HG03354 (cell line): ENCODE data around the gene TBKBP1.

Experiments
- ATAC-seq: cut with Tn5 transposase; IDR thresholded peaks from one replicate; pipeline ENCODE4 v1.9.1; 2021; ENCODE audit warnings: mild to moderate bottlenecking; ENCODE audit not compliant: unreplicated experiment, poor library complexity, severe bottlenecking

TBKBP1 gene, protein sequence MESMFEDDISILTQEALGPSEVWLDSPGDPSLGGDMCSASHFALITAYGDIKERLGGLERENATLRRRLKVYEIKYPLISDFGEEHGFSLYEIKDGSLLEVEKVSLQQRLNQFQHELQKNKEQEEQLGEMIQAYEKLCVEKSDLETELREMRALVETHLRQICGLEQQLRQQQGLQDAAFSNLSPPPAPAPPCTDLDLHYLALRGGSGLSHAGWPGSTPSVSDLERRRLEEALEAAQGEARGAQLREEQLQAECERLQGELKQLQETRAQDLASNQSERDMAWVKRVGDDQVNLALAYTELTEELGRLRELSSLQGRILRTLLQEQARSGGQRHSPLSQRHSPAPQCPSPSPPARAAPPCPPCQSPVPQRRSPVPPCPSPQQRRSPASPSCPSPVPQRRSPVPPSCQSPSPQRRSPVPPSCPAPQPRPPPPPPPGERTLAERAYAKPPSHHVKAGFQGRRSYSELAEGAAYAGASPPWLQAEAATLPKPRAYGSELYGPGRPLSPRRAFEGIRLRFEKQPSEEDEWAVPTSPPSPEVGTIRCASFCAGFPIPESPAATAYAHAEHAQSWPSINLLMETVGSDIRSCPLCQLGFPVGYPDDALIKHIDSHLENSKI

DNA sequence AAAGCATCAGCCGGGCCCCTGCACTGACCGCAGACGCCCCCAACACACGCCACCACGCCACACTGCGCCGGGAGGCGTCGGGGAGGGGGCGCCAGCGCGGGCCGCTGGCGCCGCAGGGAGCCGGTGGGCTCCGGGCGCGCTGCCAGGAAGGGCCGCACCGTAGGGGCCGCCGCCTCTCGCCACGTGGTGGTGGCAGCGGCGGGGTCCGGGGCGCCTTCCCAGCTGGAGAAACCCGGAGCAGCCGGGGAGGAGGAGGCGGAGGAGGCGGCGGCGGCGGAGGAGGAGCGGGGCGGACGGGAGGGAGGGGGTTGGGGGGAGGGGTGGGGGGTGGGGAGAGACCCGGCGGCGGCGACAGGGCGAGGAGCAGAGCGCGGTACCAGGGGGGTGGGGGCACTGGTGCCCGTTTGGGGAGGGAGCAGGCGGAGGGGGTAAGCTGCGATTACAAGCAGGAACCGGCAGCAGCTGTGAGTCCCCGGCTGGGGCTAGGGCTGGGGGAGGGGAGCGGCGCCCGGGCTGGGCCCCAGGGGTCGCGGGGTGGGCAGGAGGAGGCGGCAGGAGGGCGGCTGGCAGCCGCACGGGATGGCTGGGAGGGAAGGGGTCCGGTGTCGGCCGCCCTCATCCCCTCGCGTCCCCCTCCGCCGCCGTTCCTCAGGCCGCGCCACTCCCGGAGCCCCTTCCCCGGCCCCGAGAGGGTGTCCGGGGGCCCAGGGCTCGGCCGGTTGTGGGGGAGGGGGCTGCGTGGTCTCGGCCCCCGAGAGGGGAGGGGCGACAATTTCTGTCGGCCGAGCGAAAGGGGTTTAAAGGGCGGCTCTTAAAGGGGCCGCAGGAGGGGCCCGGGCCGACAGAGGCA is at the start of gene TBKBP1:
TSS of gene TBKBP1 (plus strand) at position 431 of the 850 bp plus-strand sequence. CDS start 1,952 bp downstream, outside the sequence.
- ATAC-seq: no peak

DNA sequence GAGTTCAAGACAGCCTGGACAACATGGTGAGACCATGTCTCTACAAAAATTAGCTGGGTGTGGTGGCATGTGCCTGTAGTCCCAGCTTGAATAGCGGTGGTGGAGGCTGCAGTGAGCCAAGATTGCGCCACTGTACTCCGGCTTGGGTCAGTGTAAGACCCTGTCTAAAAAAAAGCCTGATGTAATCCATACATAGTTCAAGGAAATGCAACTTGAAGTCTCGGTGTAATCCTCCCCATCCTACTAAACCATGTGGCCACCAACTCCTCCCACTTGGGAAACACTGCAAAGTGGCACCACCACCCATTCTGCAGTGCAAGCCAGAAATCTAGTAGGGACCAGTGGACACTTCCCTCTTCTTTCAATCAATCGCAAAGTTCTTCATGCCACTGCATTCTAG is 49.6 kb upstream of the TBKBP1 start:
- ATAC-seq: no peak

DNA sequence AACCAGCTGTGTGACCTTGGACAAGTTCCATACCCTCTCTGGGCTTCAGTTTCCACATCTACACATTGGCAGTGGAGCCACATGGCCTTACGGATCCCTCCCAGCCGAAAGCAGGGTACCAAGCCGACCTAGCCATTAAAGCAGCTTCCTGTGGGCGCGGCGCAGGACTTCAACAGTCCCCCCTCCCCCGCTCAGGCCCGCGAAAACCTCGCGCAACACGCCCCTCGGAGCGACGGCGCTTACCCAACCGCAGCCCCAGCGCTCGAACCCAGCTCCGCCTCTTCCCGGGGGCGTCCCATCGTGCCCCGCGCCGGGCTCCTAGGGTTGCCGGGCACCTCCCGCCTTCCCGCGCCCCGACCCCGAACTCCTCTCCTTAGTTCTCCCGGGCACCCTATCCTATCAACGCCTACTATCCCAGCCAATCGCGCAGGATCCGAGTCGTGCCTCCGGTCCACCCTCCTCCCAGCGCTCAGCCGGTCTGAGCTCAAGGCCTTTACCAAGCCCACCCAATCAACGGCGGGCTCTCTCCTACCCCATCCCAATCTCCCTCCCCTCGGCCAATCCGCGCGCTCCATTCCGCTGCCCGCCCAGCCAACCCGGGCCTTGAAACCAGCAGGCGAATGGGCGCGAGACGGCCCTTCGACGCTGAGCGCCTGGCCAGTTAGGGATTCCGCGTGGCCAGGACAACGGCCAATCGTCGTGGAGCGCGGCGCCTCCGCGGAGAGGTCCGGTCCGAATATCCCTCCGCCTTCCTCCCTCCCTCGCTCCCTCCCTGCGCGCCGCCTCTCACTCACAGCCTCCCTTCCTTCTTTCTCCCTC is 44.6 kb upstream of the TBKBP1 start, which contains the start of gene KPNB1:
TSS of gene KPNB1 (plus strand) at position 767 of the 819 bp plus-strand sequence. CDS start 326 bp downstream, outside the sequence.
- ATAC-seq: peak; percentile 88

DNA sequence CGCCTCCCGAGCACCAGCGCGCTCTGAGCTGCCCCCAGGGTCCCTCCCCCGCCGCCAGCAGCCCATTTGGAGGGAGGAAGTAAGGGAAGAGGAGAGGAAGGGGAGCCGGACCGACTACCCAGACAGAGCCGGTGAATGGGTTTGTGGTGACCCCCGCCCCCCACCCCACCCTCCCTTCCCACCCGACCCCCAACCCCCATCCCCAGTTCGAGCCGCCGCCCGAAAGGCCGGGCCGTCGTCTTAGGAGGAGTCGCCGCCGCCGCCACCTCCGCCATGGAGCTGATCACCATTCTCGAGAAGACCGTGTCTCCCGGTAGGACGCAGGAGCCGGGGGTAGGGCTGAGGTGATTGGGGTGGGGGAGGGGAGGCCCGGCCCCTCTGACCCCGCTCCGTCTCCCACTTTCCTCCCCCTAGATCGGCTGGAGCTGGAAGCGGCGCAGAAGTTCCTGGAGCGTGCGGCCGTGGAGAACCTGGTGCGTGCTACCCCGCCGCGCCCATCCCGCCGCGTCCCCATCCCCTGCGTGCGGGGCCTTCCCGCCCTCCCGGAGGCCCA is 43.9 kb upstream of the TBKBP1 start:
- ATAC-seq: no peak

DNA sequence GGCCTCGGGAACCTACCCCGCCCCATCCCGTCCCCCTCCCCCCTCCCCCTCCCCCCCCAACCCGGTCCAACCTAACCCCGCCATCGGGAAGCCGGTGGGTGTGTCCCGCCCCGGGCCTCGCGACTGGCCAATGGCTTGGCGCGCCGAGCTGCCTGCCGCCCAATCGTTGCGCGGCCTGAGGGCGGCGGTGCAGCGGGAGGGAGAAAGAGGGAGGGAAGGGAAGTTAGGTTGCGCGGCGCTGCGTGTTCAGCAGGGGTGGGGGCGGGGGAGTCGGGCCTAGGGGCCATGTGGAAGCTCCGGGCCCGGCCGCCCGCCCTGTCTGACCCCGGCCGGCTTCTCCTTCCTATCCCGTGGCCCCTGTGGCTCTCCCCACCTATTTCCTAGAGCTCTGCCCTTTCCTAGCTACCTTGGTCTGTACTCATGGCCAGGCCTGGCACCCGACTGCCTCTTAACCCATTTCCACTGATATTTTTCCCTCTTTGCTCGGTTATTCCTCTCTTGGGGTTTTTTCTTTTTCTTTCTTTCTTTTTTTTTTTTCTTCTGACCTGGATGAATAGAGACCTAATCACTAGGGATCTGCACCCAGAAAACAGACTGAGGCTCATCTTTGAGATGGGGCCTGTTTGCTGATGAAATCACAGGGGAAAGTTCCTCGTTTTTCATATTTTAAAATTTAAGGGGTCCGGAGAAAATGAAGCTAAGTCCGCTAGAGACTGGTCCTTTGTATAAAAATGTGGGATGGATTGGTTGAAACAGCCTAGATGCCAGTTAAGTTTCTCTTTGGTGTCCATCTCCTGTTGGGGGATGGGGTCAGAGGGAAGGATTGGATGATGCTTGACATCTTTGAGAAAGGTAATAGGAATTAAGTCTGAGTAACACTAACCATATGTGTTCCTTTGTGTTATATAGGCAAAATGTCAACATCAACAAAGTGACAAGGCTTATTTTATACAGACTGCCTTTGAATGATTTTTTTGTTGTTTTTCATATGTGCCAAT is 43.1 kb upstream of the TBKBP1 start:
- no peak for ATAC-seq

DNA sequence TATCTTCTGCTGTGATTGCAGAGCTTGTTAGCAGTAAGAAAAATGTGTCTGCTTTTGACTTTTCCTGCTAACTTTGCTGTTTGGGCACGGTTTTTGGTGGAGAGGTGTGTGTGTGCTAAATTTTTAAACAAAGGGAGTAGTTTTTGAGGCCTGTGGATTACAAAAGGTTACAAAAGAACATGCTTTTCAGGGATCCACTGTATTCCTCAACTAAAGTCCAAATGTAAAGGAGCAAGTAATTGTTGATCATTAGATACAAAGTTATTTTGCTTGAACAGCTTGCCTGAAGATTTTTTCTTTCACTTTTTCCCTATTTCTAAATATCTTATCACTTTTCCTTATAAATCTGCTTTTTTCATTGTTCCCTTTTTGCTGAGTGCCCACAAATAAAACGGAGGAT is 42.3 kb upstream of the TBKBP1 start:
- no peak for ATAC-seq

DNA sequence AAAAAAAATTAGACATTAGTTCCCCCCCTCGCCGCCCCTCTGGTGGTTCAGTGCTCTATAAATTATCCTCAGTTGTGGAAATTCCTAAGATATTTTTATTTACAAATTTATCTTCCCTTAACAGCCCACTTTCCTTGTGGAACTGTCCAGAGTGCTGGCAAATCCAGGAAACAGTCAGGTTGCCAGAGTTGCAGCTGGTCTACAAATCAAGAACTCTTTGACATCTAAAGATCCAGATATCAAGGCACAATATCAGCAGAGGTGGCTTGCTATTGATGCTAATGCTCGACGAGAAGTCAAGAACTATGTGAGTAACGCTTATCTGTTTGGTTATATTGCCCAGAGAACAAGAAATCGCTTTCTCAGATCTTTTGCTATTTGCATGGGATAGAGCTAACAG is 41.4 kb upstream of the TBKBP1 start:
- ATAC-seq: no peak

DNA sequence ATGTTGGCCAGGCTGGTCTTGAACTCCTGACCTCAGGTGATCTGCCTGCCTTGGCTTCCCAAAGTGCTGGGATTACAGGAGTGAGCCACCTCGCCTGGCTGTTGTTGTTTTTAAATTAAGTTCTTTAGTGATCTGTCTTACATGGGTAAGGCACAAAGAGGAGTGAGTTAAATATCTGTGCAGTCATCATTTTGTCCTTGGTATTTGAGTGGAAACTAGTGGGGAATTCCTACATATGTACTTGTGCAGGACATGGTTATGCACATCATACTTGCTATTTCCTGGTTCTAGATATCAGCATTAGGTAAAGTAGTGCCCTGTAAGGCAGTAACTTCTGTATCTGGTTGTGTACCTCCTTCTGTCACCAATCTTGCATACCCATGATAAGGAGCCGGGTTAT is 40.5 kb upstream of the TBKBP1 start:
- ATAC-seq: no peak

DNA sequence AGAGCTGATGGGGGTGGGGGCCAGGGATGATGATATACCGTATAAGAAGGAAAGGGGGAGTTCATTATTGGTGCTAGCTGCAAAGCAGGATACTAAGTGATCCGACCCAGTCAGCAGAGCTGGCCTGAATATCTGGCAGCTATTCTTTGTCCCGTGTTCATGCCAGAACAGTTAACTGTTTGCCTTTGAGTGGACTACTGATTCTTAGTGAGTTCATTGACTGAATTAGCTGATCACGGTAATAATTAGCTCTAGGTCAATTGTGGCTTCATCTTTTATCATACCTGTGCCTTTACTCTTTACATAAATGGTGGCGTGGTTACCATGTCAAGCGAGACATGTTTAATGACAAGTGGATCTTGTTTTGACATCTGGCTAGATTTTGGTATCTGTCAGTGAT is 39.0 kb upstream of the TBKBP1 start:
- no peak for ATAC-seq

DNA sequence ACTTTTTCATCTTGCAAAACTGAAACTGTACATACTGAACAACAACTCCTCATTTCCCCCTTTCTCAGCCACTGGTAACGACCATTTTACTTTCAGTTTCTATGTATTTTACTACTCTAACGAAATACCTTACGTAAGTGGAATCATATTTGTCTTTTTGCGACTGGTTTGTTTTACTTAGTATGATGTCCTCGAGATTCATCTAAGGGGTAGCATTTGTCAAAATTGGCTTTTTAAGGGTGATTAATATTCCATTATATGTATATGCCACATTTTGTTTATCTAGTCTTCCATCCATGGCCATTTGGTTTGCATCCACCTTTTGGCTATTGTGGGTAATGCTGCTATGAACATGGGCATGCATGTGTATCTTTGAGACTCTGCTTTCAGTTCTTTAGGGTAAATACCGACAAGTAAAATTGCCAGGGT is 33.9 kb upstream of the TBKBP1 start:
- ATAC-seq: peak; percentile 77

DNA sequence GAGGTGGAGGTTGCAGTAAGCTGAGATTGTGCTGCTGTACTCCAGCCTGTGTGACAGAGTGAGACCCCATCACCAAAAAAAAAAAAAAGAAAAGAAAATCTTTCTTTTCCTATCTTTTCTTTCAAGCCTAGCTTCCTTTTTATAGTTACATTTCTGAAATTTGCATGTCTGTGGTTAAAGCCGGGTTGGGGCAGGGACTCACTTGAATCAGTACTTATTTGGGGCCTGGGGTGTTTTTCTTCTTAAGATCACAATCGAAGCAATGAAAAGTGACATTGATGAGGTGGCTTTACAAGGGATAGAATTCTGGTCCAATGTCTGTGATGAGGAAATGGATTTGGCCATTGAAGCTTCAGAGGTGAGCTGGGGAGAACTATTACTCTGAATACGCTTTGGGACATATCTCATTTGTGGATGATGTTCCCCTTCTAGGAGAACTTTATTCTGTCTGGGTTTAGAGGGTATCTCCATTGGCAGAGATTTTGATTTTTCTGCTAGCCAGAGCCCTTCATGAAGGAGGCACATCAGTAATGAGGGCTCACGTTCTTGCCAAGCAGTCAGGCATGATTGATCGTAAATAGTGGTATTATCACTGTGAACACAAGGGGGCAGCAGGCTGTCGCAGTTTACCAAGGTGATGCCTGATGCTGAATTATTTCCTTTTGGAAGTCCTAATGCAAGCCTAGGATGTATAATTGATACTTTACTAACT is 29.9 kb upstream of the TBKBP1 start:
- no peak for ATAC-seq

DNA sequence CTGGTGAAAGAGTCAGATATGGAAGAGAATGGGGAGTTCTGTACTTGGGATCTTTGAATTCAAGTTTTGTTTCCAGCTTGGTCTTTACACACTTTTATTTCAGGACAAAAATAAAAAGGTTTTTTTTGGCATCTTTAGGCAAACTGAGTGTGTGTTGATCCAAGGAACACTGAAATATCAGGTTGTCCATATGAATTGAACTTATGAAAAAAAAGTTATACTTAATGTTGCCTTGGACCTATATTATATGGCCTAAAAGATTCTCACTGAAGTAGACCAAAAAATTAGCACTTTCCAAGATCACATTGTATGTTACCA is 29.4 kb upstream of the TBKBP1 start:
- ATAC-seq: no peak

DNA sequence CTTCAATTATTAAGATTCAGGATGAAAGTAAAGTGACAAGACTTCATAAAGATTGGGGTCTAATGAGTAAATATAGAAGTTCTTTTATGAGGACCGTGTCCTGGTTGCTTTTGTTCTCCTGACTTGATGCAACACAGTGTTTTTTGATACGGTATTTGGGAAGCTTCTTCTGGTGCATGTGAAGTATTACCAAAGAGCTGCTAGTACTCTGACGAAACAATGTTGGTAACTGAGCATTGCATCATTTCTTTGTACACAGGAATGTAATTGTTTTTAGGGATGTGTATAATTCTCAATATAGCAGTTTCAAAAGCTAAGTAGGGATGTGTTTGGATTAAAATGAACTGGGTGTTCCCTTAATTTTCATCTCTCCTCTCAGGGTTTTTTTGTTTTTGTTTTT is 28.3 kb upstream of the TBKBP1 start:
- ATAC-seq: no peak

DNA sequence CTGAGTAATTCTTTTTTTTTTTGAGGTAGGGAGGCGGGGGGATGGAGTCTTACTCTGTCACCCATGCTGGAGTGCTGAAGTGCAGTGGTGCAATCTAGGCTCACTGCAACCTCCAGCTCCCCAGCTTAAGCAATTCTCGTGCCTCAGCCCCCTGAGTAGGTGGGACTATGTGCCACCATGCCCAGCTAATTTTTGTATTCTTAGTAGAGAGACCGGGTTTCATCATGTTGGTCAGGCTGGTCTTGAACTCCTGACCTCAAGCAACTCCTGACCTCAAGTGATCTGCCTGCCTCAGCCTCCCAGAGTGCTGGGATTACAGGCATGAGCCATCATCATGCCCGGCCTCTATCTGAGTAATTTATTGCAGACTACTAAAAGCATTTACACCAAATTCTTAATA is 24.9 kb upstream of the TBKBP1 start:
- no peak for ATAC-seq

DNA sequence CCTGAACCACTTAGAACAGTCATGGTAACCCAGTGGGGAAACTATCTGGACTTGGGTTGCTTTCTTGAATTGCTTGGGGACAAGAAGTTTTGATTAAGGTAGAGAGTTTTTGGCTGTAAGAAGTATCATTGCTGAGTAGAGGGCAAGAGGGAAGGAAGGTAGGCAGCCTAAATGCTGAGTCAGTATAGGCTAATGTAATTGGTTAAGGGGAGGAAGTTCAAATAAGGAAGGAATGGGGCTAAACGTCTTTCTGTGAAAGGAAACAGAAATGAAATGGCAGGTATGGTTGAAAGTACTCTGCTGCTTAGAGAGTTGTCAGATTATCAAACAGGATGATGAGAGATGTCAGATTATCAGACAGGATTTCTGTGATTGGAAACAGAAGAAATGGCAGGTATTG is 23.9 kb upstream of the TBKBP1 start:
- ATAC-seq: no peak

DNA sequence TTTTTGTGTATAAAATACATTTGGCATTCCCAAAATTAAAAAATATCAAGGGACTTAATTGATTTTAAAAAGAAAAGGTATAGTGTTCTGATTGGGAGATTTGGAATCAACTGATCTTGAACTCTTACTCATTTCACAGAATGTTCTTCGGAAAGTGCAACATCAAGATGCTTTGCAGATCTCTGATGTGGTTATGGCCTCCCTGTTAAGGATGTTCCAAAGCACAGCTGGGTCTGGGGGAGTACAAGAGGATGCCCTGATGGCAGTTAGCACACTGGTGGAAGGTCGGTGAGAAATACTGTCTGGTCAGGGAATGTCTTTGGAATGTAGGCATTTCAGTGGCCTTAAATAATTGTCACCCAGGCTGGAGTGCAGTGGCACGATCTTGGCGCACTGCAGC is 19.5 kb upstream of the TBKBP1 start:
- ATAC-seq: no peak

DNA sequence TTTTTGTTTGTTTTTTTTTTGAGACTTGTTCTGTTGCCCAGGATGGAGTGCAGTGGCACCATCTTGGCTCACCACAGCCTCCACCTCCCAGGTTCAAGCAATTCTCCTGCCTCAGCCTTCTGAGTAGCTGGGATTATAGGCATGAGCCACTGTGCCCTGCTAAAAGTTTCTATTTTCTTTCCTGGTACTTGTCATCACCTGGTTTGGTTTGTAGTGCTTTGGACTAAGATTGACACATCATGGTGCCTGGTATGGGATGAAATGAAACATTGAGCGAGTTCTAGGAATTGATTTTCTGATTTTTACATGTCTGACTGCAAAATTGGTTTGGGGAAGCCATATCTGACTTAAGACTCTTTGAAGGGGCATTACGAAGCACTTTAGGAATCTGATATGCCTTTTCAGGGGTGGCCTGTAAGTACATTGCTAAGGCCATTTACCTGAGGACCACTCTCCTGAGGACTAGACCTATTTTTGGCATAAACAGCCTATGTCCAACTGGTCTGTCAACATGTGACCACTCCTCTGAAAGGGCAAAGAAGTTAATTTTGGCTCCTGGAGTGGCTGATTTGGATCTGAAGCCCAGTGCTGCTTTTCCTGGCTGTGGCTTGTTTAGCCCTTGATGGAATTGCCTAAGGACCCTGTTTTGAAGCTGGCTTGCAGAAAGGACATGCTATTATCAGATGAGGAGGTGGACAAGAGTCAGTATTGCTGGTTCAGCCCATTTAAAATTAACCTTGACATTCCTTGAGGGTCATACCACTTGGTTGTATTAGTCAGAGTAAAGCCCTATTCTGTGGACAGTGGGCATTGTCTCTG is 18.4 kb upstream of the TBKBP1 start:
- ATAC-seq: no peak
